ENCODE results near the gene AP1G1. TPM values are rescaled to one million over a fixed set of nuclear protein-coding genes. Genes with fewer than 3 reads are reported as not detected.

The AP1G1 gene
- total RNA-seq, 4 donors from 2014 or later = 104 to 270 (median 121) TPM

DNA sequence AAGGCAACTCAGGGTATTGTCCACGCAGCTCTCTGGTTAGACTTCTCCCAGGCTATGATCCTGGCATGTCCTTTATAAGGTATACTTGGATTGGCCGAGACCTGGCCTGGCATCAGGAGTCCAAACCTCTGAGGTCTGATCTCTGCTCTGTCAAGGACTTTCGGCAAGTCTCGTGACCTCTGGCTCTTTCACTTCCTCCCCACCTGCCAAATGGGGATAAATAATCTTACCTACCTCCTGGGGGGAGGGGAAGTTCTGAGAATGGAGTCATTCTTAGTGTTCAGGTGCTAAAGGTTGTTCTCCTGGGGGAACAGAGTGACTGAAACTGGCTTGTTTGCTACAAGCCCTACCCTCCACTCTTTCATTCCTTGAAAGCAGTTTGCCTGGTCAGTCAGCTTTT is 44.8 kb upstream of the AP1G1 start:
- H3K36me3 ChIP-seq = peaks cover 0 to 15% (median 6%) of the 10 kb centered on the region in 4 donors
- no peak overlapping the region for H3K4me3 ChIP-seq
- in situ Hi-C loops (cut with MboI; ENCODE audit: low pct_ligation_motif_present in 1 of 4, low pct_unique_long_range_greater_than_20kb in 1 of 4, low sequenced_read_pairs in 3 of 4) (no loop called here), intact Hi-C loops (cut with DNase I; ENCODE audit: low total_unique reads) (no loop called here)
- 58 to 83% methylated on average over 4 of the region's 4 CpGs for whole genome bisulfite sequencing, 2 donors (ENCODE audit: low coverage in 1 of 2)
- peak; percentile 48 for DNase-seq
- H3K4me1 ChIP-seq = no peaks in the 10 kb centered on the region
- TF ChIP-seq CTCF (IDR thresholded peaks at IDR 0.05) = no peak
- TF ChIP-seq POLR2AphosphoS5 (IDR thresholded peaks at IDR 0.05) = peak in 1 of 3 donors; percentile 8
- H3K27ac ChIP-seq = peak overlapping the region in 1 of 4 donors; percentile 44
- no peaks in the 10 kb centered on the region for H3K9me3 ChIP-seq
- no peaks in the 10 kb centered on the region for H3K27me3 ChIP-seq

GRCh38 chr16:71852561-71852960 is 43.9 kb upstream of the AP1G1 start:
- Histone ChIP-seq H3K27ac (peak overlapping the region in 2 of 4 donors; percentile 5 to 44), H3K4me3 (no peak overlapping the region), H3K4me1 (peaks cover 0 to 3% (median 0%) of the 10 kb centered on the region in 4 donors), H3K36me3 (peaks cover 0 to 17% (median 6%) of the 10 kb centered on the region in 4 donors), H3K27me3 (no peaks in the 10 kb centered on the region), H3K9me3 (no peaks in the 10 kb centered on the region)
- no peak for DNase-seq
- in situ Hi-C loops (cut with MboI; ENCODE audit: low pct_ligation_motif_present in 1 of 4, low pct_unique_long_range_greater_than_20kb in 1 of 4, low sequenced_read_pairs in 3 of 4) (no loop called here), intact Hi-C loops (cut with DNase I; ENCODE audit: low total_unique reads) (no loop called here)
- TF ChIP-seq POLR2A (IDR thresholded peaks at IDR 0.05) (no peak), CTCF (IDR thresholded peaks at IDR 0.05) (no peak), EP300 (IDR thresholded peaks at IDR 0.05; ENCODE audit: low read depth) (no peak), POLR2AphosphoS5 (IDR thresholded peaks at IDR 0.05) (no peak)
- 99% methylated on average over 4 of the region's 4 CpGs; no CpG with 5 or more reads in 1 of the 2 donors for WGBS, 2 donors (ENCODE audit: low coverage in 1 of 2)

GRCh38 chr16:71852158-71852557 is 43.5 kb upstream of the AP1G1 start:
- H3K4me3 ChIP-seq = no peak overlapping the region
- TF ChIP-seq EP300 (IDR thresholded peaks at IDR 0.05; ENCODE audit: low read depth) (no peak), CTCF (IDR thresholded peaks at IDR 0.05) (no peak), POLR2AphosphoS5 (IDR thresholded peaks at IDR 0.05) (no peak), POLR2A (IDR thresholded peaks at IDR 0.05) (no peak)
- in situ Hi-C loops (cut with MboI; ENCODE audit: low pct_ligation_motif_present in 1 of 4, low pct_unique_long_range_greater_than_20kb in 1 of 4, low sequenced_read_pairs in 3 of 4) (no loop called here), intact Hi-C loops (cut with DNase I; ENCODE audit: low total_unique reads) (no loop called here)
- peaks cover 0 to 7% (median 2%) of the 10 kb centered on the region in 4 donors for H3K4me1 ChIP-seq
- H3K36me3 ChIP-seq = peaks cover 0 to 17% (median 6%) of the 10 kb centered on the region in 4 donors
- no peaks in the 10 kb centered on the region for H3K27me3 ChIP-seq
- H3K9me3 ChIP-seq = no peaks in the 10 kb centered on the region
- no peak for DNase-seq
- no peak overlapping the region for H3K27ac ChIP-seq
- WGBS, 2 donors (ENCODE audit: low coverage in 1 of 2) = 72% methylated on average over 3 of the region's 3 CpGs; no CpG with 5 or more reads in 1 of the 2 donors

- in situ Hi-C loops (cut with MboI; ENCODE audit: low pct_ligation_motif_present in 1 of 4, low pct_unique_long_range_greater_than_20kb in 1 of 4, low sequenced_read_pairs in 3 of 4) = no loop called here
- Histone ChIP-seq H3K36me3 (peaks cover 0 to 17% (median 6%) of the 10 kb centered on the region in 4 donors), H3K4me3 (no peak overlapping the region), H3K27ac (no peak overlapping the region), H3K4me1 (peaks cover 0 to 11% (median 6%) of the 10 kb centered on the region in 4 donors), H3K27me3 (no peaks in the 10 kb centered on the region), H3K9me3 (no peaks in the 10 kb centered on the region)
- intact Hi-C loops (cut with DNase I; ENCODE audit: low total_unique reads) = no loop called here
- no peak for DNase-seq
- TF ChIP-seq POLR2A (IDR thresholded peaks at IDR 0.05) (no peak), EP300 (IDR thresholded peaks at IDR 0.05; ENCODE audit: low read depth) (no peak), CTCF (IDR thresholded peaks at IDR 0.05) (no peak), POLR2AphosphoS5 (IDR thresholded peaks at IDR 0.05) (no peak)
- WGBS, 2 donors (ENCODE audit: low coverage in 1 of 2) = 91% methylated on average over 8 of the region's 8 CpGs; no CpG with 5 or more reads in 1 of the 2 donors
These were observed 43.1 kb upstream of the AP1G1 start for GRCh38 chr16:71851746-71852145.
